Right ventricle myocardium inferior (tissue), 1 donor: ENCODE data around the gene DDAH2. TPM values are rescaled to one million over a fixed set of nuclear protein-coding genes. Genes with fewer than 3 reads are reported as not detected.

Experiments used
- ATAC-seq: fragments of 200-7000 bp; cut with Tn5 transposase; one replicate; pipeline ENCODE4 v1.9.1; 2020; ENCODE audit warnings: mild to moderate bottlenecking, moderate library complexity
- DNase-seq: peaks from one replicate; pipeline ENCODE4 v3.0.0; 2021; ENCODE audit errors: missing footprints
- intact Hi-C: fragments of 100-400 bp; cut with DNase I; formaldehyde crosslinking; loops from one replicate; pipeline ENCODE4 v1.11.0; 2022
- total RNA-seq: library from RNA; stranded (reverse); fragmentation: NEBNext Ultra II Directional; extraction: Animal tissue kit (Norgen Biotek cat#: 25700); gene quantifications from one replicate; pipeline ENCODE4 v1.2.1, GENCODE V29; 2021
- donor health status: DM: no; HTN: yes; CAD: no; lungs with severe emphysema.

Gene DDAH2
- total RNA-seq, 1 donor from 2014 or later = 40.6 TPM

DNA sequence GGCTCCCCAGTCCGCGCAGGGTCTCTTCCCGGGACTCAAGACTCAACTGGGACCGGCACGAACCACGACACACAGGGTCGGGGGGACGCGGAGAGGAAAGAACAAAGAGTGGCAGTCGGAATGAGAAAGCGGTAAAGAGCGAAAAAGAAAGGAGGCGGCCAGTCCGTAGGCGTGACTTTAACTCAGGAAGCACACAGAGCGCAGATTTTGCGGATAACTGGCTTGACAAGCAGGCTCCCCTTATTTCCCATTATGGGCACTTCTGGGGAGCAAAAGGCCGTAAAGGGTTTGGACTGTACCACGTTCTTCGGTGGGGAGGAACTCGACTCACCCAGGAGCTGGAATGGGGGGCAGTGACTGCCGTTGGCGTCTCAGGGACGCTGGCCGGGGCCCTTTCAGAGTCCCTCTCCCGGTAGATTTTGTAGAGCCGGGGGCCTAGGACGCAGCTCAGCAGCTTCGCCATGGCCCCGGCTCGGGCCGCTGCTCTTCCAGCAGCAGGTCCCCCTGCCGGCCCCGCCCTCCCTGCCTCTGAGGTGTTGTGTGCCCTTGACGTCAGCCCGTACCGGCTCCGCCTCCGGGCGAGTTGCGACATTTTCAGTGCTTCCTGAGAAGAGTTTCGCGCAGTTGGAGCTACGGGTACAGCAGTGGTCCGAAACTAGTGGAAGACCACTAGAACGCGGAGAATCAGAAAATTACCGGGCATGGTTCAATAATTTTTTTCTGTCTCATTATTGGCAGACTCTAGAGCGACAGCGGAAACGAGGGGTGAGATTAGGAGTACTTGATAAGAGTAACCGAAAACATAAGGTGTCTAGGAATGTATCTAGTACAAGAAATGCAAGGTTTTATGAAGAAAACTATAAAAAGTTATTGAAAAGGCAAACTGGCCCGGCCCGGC lies 26.0 kb downstream of the DDAH2 start, which contains the start of gene ABHD16A:
ABHD16A (minus strand) TSS at position 506 of the 898 bp plus-strand sequence; CDS start at position 463, 43 bp downstream.
- peak; percentile 100 for DNase-seq
- ATAC-seq = peak; percentile 98
- intact Hi-C loops = loop anchor here (2.0 to 5.0 kb wide), 3 partner anchors 28 to 81 kb away; partner anchors contain the start of genes CSNK2B and PRRC2A

DNA sequence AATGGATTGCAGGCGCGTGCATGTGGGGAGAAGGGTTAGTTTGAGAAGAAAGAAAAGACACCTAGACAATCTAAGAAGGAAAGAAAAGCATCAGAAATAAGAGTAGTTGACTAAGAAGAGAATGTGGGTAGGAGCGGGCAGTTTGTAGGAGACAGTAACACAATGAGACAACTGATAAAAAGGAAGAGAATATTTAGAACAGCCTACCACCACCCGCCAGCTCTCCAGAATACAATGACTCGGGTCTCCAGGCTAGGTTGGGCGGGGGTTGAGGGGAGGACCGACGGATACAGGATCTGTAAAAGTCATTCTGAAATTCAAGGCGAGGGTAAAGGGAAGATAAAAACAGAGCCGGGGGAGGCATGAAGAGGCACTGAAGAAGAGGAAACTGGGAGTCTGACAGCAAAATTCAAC lies 26.7 kb downstream of the DDAH2 start:
- ATAC-seq (peak; percentile 9), DNase-seq (no peak)
- intact Hi-C loops = loop anchor here (2.0 to 5.0 kb wide), 3 partner anchors 28 to 80 kb away; partner anchors contain the start of genes CSNK2B and PRRC2A

DNA sequence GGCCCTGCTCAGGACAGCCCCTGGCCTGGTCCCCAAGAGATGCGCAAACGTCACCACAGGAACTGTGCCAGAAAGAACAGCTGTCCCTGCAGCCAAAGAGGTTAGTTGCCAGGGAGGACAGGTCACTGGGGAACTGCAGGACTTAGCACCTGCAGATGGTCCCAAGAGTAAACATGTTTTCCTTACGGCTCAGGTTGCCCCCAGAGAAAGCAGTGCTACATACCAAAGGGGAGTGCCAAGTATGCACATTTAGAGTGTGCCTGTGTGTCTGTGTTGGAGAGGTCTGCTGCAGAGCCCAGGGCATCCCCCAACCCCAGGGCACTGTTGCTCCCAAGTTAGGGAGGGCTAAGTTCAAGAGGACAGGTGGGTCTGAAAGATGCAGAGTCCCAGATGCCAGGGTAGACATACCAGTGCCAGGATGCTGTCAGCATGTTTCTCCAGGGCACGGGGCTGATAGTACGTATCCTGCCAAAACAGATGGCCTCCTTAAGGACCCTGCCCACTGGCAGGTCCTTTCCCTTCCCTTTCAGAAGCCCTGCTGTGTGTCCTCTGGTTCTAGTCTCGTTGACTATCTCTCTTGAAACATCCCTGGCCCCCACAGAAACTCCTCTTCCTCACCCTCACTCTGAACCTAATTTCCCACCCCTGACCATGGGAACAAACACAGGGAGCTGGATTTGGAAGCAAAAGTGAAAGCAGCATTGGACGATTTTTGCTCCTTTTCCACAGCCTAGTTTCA lies 27.3 kb downstream of the DDAH2 start:
- intact Hi-C loops = loop anchor here (2.0 to 5.0 kb wide), 3 partner anchors 29 to 80 kb away; partner anchors contain the start of genes CSNK2B and PRRC2A
- DNase-seq (no peak), ATAC-seq (no peak)

DNA sequence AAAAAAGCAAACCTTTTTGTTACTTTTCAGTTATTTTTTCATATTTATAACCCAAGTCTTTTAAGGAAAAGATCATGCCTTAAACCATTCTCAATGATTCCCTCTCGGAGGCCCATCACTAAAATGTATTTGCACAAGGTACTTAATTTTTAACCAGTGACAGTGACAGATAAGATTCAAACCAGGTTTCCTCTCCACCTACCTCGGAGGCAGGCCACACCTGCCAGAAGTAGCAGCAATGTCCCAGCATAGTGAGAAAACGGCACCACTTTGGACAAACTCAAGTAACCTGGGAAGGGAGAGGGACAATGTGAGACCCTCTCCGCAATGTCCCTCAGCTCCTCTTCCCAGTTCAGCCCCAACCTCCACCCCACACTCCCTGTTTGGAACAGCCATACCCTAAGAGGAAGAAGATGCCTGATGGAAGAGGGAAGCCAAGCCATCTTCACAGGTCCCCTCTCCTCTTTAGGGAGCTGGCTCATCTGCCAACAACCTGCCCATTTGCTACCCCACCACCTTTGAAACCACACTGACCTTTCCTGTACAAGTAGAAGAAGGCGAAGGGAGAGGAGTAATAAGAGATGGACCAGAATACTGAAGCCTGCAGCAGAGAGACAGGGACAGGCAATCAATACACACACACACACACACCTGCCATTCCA lies 28.2 kb downstream of the DDAH2 start:
- intact Hi-C loops = loop anchor here (5.0 kb wide), 1 partner anchor 79 kb away; the partner anchor contains the start of gene PRRC2A
- ATAC-seq (no peak), DNase-seq (no peak)

DNA sequence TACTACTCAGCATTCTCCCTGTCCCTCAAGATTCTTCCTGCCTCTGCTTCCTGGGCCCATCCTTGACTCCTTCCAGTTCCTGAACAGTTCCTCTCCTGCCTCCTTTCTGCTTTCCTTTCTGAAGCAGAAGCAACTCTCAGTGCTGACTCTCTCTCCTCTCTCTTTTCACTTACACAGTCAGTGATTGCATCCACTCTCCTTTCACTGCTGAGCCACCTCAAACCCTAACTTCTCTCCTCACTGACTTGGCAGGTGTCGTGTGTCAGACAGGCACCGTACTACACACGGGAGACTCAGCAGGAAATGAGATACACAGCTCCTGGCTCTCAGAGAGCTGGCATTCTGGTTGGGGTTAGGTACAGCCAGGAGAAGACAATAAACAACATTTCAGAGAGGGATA lies 31.5 kb downstream of the DDAH2 start:
- no peak for DNase-seq
- intact Hi-C loops = no loop called here
- ATAC-seq = no peak

DNA sequence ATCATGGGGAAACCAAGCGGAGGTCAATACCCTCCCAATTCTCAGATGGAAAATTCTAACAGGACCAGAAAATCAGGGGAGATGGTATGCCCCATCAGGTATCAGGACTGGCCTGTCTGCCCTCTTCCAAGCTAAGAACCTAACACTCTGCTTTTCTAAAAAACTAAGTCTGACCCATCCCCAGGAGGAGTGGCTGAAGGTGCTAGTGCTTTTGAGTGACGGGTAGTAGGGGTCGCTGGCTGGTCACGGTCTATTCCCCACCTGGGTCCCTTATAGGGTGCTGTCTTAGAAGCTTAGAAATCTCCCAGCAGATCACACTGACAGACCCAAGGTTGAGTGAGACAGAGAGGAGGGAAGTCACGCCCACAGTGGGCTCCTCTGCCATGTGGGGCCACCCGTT lies 35.6 kb downstream of the DDAH2 start:
- intact Hi-C loops = no loop called here
- DNase-seq = no peak
- ATAC-seq = no peak

DNA sequence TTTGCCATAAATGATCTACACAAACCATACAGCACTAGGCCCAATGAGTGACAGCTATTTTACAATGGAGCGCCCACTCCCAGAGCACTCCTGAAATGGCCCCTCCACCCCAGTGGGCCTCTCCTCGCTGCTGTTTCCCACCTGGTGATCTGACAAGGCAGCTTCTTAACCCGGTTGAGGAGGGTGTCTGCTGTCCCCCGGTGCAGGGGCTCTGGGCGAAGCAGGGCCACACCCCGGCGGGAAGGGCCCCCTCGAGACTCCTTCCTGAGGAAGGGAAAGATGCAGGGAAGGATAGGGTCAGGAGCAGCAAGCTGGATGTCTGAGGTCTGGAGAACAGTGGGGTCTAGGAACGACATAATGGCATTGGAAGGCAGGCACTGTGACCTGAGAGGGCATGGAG lies 36.2 kb downstream of the DDAH2 start:
- no peak for DNase-seq
- intact Hi-C loops = no loop called here
- ATAC-seq = no peak

DNA sequence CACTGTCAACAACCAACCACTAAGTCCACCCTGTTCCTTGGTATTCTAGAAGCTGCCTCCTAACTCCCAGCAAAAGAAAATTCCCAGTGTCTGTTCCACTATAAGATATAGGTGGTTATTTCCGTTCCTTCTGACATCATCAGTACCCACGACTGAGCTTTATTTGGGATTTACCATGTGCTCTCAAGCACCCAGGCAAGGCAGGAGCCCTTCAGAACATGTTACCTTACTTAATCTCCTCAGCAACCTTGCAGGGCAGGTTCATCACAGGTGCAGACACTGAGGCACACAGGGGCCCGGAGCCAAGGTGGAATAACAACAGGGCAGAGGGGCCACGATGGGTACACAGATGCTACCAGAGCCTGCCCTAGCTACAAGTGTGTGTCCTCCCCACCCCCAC lies 36.7 kb downstream of the DDAH2 start:
- ATAC-seq = no peak
- intact Hi-C loops = no loop called here
- no peak for DNase-seq

DNA sequence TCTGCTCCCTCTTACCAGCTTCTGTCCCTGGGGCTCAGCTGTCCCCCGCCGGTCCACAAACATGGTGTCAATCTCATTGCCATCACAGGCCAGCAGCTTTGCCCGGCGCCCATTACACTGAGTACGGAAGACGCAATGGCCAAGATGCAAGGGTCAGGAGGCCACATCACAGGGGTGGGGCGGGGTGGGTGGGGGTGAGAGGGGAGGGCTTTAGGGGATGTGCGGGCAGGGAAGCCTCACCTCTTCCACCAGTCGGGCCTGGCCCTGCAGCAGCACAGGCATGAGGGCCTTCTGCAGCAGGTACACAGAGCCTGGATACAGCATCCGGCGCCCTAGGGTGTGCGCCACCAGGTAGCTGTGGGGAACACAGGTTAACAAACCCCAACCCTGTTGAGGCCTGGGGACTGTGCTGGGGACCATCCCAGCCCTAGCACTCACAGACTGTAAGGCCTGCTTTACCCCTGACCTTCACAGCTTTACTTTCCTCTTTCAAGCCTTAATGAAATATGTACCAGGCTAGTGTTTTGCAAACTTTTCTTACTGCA lies 37.5 kb downstream of the DDAH2 start:
- DNase-seq (no peak), ATAC-seq (no peak)
- intact Hi-C loops = no loop called here

DNA sequence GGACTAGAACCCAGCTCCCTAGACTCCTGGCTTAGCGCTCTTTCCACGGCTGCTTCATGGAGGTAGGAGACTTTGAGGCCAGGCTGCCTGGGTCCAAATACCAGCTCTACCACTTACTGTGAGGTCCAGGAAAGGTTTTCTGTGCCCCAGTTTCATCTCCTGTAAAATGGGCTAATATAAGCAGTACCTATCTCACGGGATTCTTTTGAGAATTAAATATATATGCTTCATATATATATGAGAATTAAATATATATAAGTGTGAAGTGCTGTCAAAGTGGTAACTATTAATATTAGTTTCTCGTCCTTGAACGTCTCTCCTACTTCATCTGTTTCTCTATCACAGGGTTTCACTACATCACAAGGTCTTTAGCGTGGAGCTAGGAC lies 38.0 kb downstream of the DDAH2 start:
- DNase-seq (no peak), ATAC-seq (no peak)
- intact Hi-C loops = no loop called here

DNA sequence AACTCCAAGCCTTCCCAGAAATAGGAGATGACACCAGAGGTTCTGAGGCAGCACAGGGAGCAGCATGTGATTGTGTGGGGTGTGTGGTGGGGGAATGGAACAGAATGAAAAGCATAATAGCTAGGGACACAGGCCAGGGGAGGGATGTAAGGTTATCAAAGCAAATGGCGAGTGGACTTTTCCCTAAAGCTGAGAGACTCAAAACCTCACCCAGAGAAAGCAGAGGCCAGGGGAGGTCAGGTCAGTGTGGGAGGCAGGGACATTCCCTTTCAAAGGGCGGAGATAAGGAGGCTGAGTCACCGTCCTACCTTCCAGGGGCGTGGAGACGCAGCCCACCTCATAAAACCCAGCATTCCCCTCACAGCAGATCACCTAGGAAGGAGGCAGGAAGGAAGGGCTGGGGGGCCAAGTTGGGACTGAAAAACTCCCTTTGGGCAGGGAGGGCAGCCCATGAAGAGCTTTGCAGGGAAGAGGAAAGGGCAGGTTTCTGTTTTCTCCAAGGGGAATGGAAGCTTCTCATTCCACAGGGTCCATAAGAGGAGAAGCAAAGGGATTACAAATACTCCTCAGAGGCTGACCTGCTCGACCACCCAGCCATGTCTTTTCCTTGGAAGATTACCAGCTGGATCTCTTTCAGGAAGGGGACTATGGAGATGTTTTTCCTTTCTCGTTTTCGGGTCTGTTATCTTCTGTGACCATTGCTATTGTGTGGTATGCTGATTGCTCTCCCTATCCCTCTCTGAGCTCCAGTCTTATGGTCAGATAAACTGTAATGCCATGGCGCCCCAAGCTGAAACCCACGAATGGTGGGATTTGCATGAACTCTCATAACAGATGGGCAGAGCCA lies 38.6 kb downstream of the DDAH2 start:
- DNase-seq (no peak), ATAC-seq (no peak)
- intact Hi-C loops = no loop called here

DNA sequence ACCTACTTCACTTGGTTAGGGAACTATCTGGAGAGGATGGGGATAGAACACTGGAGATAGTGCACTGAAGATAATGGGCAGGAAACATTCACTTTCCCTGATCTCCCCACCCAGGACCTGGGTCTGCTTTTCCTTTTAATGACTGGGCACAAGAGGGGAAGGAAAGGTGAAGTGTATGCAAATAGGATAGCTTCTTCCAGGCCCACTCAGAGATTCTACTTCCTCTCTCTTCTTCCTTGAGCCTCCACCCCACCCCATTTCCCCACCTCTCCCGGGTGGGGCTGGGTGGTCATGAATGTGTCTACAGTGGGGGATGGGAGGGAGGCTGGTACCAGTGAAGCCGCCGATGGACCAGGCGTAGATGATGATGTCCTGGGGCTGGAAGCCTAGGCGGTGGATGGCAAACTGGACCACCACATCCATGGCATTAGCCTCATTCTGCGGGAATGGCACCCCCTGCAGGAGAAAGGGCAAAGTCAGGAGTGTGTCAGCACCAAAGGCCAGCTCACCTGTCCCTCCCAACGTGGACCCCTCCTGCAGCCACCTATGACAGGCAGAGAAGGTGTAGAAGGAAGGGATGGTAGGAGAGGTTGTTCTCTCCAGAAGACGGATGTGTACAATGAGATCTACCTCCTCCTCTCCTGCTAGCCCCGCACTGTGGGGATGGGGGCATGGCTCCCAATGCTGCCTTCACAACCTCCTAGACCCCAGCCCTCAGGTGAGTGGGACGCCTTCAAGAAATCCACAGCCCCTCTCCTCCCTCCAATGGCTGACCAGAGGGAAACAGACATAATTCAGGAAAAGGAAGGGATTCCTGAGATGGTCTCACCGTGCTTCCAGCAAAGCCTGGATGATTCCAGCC lies 39.6 kb downstream of the DDAH2 start:
- ATAC-seq = no peak
- intact Hi-C loops = loop anchor here (10.0 kb wide), 1 partner anchor 175 kb away; the partner anchor contains the start of gene NEU1
- DNase-seq = no peak

DNA sequence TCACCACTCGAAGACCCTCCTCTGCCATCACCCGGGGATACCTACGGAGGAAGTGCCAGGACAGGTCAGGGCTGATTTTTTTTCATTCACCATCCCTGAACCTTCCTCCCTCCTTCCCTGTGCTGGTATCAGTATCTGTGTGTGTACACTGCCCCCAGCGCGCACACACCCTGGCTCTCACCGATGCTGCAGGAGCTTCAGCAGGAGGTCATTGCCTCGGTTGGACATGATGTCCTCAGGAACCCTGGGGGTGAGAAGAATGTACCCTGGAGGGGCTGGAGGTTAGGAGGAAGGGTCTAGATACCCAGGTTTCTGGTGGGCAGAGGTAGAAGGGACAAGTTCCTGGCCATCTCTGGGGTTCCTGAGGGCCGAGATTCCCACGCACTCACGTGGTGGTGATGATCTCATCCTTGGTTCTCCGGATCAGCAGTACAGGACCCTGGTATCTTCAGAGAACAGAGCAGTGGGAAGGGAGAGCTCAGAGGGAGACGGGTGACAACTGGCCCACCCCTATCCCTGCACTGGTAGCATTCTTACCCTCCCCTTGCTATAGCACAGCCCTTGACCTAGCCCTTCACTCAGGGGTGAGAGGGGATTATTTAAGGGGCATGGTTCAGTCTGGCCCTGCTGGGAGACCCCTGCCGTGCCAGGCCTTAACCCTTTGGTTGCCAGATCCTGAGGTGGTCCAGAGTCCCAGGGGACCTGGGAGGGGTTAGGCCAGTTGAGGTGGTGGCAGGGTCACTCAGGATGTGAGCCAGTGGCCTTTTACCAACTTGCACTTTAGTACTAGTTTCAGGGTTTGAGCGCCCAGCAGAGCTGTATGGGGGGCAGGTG lies 41.0 kb downstream of the DDAH2 start:
- DNase-seq = no peak
- no peak for ATAC-seq
- intact Hi-C loops = loop anchor here (10.0 kb wide), 1 partner anchor 177 kb away; the partner anchor contains the start of gene NEU1

DNA sequence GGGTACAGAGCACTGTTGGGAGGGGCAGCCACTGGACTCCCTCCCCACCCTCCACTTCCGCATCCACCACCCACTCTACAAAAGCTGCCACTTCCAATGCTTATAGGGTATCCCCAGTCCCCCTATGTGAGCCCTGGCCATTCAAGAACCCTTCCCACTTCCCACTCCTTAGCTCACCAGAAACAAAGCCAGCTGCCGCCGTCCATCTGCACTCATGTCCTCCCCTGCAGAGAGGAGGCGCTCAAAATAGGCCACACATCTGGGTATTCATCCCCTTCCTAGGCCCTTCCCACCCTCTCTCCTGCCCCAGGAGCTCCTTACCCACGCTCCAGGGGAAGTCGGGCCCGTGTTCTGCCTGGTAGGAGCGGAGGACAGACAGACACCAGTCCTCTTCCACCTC lies 41.8 kb downstream of the DDAH2 start:
- ATAC-seq = no peak

DNA sequence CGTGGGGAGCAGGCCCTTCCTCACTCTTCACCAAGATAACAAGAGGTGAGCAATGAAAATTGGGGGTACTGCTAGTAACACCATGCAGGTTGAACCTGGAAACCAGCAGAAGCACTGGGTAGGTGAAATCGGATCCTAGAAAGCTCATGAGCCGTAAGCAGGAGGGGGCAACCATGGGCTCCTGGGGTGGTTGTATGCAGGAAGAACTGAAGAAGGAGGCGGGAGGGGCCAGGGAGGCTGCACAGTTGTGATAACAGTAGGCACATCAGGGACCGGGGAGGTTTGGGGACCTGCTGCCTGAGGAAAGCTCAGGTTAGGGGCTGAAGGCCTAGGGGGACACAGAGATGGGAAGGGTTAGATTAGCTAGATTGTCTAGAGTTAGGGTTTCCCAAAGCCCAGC lies 42.6 kb downstream of the DDAH2 start:
- no peak for ATAC-seq
- intact Hi-C loops = loop anchor here (10.0 kb wide), 1 partner anchor 178 kb away; the partner anchor contains the start of gene NEU1
- DNase-seq = no peak

More for the DNA sequence above, 41.8 kb downstream of the DDAH2 start:
- intact Hi-C loops = loop anchor here (10.0 kb wide), 1 partner anchor 177 kb away; the partner anchor contains the start of gene NEU1
- DNase-seq = no peak

DNA sequence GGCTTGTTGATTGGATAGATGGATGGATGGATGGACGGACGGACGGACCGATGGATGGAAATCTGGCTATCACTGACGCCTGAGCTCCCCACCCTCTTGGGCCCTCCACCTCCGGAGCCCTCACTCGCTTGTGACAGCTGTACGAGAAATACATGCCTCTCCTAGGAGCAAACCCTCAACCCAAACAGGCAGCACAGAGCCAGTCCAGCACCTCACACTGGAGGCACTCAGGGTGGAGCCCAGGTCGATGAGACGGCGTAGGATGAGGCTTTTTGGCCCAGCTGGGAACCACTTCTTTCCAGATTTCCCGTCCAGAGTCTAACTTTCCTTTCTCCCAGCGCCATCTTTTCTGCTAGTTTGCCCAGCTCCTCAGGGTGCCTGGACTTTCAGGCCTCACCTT lies 45.5 kb downstream of the DDAH2 start:
- DNase-seq (no peak), ATAC-seq (no peak)
- intact Hi-C loops = loop anchor here (5.0 to 10.0 kb wide), 2 partner anchors 149 to 181 kb away; partner anchors contain the start of gene NEU1
